ENCODE results near the gene LBR. TPM values are rescaled to one million over a fixed set of nuclear protein-coding genes. Genes with fewer than 3 reads are reported as not detected.

The LBR gene
- total and polyA plus RNA-seq, 2 of the 4 experiments (the other 2 are of a cell fraction): 21.3 to 24.9 TPM

DNA sequence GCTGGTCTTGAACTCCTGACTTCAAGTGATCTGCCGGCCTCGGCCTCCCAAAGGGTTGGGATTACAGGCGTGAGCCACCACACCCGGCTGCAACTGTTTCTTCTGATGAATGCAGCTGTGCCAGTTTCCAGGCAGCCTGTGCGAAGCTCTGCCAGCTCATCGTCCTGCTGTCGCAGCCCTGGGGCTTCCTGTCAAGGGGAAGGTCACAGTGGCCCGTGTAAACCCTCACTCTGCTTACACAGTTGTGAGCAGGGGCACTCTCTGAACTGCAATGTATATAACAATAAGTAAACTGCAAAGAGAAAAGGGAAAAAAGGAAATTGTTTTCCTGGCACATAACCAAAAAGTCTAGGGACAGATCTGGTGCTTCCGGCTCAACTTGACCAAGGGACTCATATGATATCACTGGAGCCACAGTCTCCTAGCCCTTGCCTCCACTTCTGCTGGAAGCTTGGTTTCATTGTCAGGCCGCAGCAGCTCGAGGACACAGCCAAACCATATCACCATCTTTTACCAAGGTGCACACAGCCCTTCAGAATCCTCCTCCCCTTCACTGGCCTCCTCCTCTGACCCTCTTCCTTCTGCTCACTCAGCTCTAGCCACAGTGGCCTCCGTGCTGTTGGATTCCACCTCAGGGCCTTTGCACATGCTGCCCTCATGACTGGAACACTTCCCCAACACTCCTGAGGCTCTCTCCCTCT is 22.8 kb upstream of the LBR start:
- WGBS, 2 experiments (ENCODE audit: extremely low coverage in 2 of 2, insufficient read length in 1 of 2): 88% methylated on average over 9 of the region's 12 CpGs; no CpG with 5 or more reads in 1 of the 2 experiments
- Histone ChIP-seq H3K9ac (ENCODE audit: low read depth, low read length) (no peak overlapping the region), H3K79me1 (ENCODE audit: low read depth in 1 of 2, low read length in 2 of 2) (no peaks in the 10 kb centered on the region), H3K4me3 (ENCODE audit: insufficient read depth, low read depth, low read length) (no peak overlapping the region), H3K18ac (ENCODE audit: low read depth, low read length) (no peak overlapping the region), H3K27ac (ENCODE audit: insufficient read depth, low read length) (no peak overlapping the region), H3K9me3 (ENCODE audit: control insufficient read depth, insufficient read depth, low read length) (no peaks in the 10 kb centered on the region), H4K8ac (ENCODE audit: low read depth in 2 of 2, low read length in 2 of 2) (no peak overlapping the region), H3K4me1 (ENCODE audit: control insufficient read depth, insufficient read depth, low read length) (peaks cover 9% of the 10 kb centered on the region), H2BK120ac (ENCODE audit: low read depth, low read length) (no peak overlapping the region), H3K4ac (ENCODE audit: low read depth, low read length) (no peak overlapping the region), H2AK9ac (replicated peaks; ENCODE audit: low read depth, low read length, poor library complexity) (no peak overlapping the region), H2BK20ac (ENCODE audit: low read depth, low read length) (no peak overlapping the region), H3K14ac (replicated peaks; ENCODE audit: low read depth, low read length) (no peak overlapping the region), H4K5ac (ENCODE audit: low read depth, low read length) (no peak overlapping the region), H3K56ac (ENCODE audit: extremely low read depth, insufficient read depth, low read length) (no peak overlapping the region), H2BK5ac (ENCODE audit: low read depth, low read length, poor library complexity, severe bottlenecking) (no peak overlapping the region), H2BK15ac (ENCODE audit: low read depth, low read length) (no peak overlapping the region), H4K91ac (ENCODE audit: insufficient read depth, low read depth, low read length) (no peak overlapping the region), H3K23ac (ENCODE audit: low read depth, low read length) (no peak overlapping the region), H3K36me3 (ENCODE audit: control insufficient read depth, insufficient read depth, low read length) (no peaks in the 10 kb centered on the region), H4K20me1 (ENCODE audit: insufficient read depth, low read length) (peaks cover 3% of the 10 kb centered on the region; the same call in 1 of the 2 replicates), H2AFZ (replicated peaks; ENCODE audit: low read length, poor library complexity) (no peak overlapping the region), H2AK5ac (ENCODE audit: low read depth, low read length) (0 out of 2 replicates have a peak overlapping the region, but pooled peaks have one; percentile 4), H3K4me2 (ENCODE audit: low read depth, low read length) (no peak overlapping the region), H3K9me1 (ENCODE audit: insufficient read depth, low read length) (peaks cover 7% of the 10 kb centered on the region; the same call in 1 of the 2 replicates), H3K27me3 (ENCODE audit: control insufficient read depth, insufficient read depth, low read length) (no peaks in the 10 kb centered on the region)
- DNase-seq (no peak), ATAC-seq (ENCODE audit: low read depth) (no peak)
- dilution Hi-C loops (cut with HindIII; ENCODE audit: low sequenced_read_pairs, unreplicated experiment) (loop anchor here (25.0 kb wide), 1 partner anchor 537 kb away; the partner anchor contains the start of gene SDE2), in situ Hi-C loops (cut with MboI; ENCODE audit: low sequenced_read_pairs) (no loop called here), intact Hi-C loops (cut with micrococcal nuclease) (no loop called here)
- CTCF ChIA-PET: no interaction called here
- no peak for TF ChIP-seq RCOR1 (IDR thresholded peaks at IDR 0.05; ENCODE audit: insufficient replicate concordance, low read length)
- TF ChIP-seq MAZ (IDR thresholded peaks at IDR 0.05; ENCODE audit: borderline replicate concordance, low read depth, low read length): no peak
- no peak for TF ChIP-seq BHLHE40 (IDR thresholded peaks at IDR 0.05; ENCODE audit: low read depth, low read length)
- no peak for TF ChIP-seq POLR2A (IDR thresholded peaks at IDR 0.05; ENCODE audit: low read depth, low read length)
- no peak for TF ChIP-seq MXI1 (IDR thresholded peaks at IDR 0.05; ENCODE audit: borderline replicate concordance, low read depth, low read length)
- no peak for TF ChIP-seq SMC3 (IDR thresholded peaks at IDR 0.05; ENCODE audit: low read depth, low read length)
- no peak for TF ChIP-seq CEBPB (IDR thresholded peaks at IDR 0.05; ENCODE audit: low read depth, low read length)
- no peak for TF ChIP-seq NFE2L2 (IDR thresholded peaks at IDR 0.05; ENCODE audit: low read depth, low read length)
- no peak for TF ChIP-seq RFX5 (IDR thresholded peaks at IDR 0.05; ENCODE audit: low read depth, low read length)
- TF ChIP-seq CHD1 (IDR thresholded peaks at IDR 0.05; ENCODE audit: low read depth, low read length): no peak
- TF ChIP-seq, protein P1, sequence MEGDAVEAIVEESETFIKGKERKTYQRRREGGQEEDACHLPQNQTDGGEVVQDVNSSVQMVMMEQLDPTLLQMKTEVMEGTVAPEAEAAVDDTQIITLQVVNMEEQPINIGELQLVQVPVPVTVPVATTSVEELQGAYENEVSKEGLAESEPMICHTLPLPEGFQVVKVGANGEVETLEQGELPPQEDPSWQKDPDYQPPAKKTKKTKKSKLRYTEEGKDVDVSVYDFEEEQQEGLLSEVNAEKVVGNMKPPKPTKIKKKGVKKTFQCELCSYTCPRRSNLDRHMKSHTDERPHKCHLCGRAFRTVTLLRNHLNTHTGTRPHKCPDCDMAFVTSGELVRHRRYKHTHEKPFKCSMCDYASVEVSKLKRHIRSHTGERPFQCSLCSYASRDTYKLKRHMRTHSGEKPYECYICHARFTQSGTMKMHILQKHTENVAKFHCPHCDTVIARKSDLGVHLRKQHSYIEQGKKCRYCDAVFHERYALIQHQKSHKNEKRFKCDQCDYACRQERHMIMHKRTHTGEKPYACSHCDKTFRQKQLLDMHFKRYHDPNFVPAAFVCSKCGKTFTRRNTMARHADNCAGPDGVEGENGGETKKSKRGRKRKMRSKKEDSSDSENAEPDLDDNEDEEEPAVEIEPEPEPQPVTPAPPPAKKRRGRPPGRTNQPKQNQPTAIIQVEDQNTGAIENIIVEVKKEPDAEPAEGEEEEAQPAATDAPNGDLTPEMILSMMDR (conservative IDR thresholded peaks at IDR 0.05; ENCODE audit: low read depth, low read length): no peak
- TF ChIP-seq, protein P2, sequence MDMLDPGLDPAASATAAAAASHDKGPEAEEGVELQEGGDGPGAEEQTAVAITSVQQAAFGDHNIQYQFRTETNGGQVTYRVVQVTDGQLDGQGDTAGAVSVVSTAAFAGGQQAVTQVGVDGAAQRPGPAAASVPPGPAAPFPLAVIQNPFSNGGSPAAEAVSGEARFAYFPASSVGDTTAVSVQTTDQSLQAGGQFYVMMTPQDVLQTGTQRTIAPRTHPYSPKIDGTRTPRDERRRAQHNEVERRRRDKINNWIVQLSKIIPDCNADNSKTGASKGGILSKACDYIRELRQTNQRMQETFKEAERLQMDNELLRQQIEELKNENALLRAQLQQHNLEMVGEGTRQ (IDR thresholded peaks at IDR 0.05; ENCODE audit: low read depth, low read length): no peak
- TF ChIP-seq, protein P3, sequence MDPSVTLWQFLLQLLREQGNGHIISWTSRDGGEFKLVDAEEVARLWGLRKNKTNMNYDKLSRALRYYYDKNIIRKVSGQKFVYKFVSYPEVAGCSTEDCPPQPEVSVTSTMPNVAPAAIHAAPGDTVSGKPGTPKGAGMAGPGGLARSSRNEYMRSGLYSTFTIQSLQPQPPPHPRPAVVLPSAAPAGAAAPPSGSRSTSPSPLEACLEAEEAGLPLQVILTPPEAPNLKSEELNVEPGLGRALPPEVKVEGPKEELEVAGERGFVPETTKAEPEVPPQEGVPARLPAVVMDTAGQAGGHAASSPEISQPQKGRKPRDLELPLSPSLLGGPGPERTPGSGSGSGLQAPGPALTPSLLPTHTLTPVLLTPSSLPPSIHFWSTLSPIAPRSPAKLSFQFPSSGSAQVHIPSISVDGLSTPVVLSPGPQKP (IDR thresholded peaks at IDR 0.05; ENCODE audit: borderline replicate concordance, low read depth, low read length): no peak
- TF ChIP-seq MAFK (IDR thresholded peaks at IDR 0.05; ENCODE audit: low read depth, low read length): no peak
- no peak for TF ChIP-seq FOS (IDR thresholded peaks at IDR 0.05; ENCODE audit: low read depth, low read length)
- TF ChIP-seq RAD21 (IDR thresholded peaks at IDR 0.05; ENCODE audit: low read length): no peak
- POLR2A ChIA-PET (ENCODE audit: unreplicated experiment): no interaction called here
- no TSS peak for BruUV-seq (replicated peaks)

Measured in IMR-90 (cell line).